ENCODE results near the gene IGFBP2.

- TF ChIP-seq CTCF (IDR thresholded peaks at IDR 0.05) (no peak), POLR2AphosphoS5 (IDR thresholded peaks at IDR 0.05) (no peak), POLR2A (IDR thresholded peaks at IDR 0.05) (no peak), EP300 (IDR thresholded peaks at IDR 0.05) (no peak)
These were observed 17.0 kb upstream of the IGFBP2 start for GRCh38 chr2:216616083-216616678.

Data from stomach (tissue), 4 donors.